GM21825 (cell line): ENCODE measurements around the gene PITPNM3.

Source experiments
- ATAC-seq: cut with Tn5 transposase; IDR thresholded peaks from one replicate; pipeline ENCODE4 v1.9.1; 2021; ENCODE audit warnings: mild to moderate bottlenecking, moderate library complexity; ENCODE audit not compliant: unreplicated experiment

Gene PITPNM3

DNA sequence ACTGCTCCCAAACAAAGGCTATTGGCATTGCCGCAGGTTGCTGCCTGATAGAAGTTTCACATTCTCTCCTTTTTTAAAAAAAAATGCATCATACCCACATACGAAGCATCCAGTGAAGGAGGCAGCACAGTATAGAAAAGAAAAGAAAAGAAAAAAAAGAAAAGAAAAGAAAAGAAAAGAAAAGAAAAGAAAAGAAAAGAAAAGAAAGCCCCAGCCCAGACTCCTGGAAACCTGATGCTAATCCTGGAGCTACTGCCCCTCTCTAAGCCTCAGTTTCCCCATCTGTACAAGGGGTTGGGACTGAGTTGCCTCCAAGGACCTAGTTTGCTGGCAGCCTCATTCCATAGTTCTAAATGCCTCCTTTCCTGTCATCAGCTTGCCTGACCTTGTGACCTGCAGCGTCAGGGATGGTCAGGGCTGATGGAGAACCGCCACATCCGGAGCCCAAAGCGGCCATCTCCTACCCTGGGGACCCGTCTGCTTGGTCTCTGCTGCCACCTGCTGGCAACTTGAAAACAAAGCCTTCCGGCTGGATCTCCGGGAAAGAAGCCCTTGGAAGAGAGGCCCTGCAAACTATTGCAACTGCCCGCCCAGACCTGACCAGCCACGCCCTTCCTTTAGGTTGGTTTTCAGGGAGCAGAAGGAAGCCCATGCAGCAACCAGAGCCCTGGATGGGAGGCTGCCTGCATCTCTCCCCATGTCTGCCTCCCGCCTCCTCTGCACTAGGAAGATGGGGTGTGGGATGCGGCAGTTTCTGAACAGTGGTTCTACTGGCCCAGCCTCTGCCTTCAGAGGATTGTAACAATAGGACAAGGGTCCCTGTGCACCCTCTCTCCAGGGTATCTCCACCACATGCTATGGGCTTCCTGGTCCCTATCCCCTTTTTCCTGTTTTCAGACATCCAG is 134.4 kb downstream of the PITPNM3 start:
- ATAC-seq = no peak

DNA sequence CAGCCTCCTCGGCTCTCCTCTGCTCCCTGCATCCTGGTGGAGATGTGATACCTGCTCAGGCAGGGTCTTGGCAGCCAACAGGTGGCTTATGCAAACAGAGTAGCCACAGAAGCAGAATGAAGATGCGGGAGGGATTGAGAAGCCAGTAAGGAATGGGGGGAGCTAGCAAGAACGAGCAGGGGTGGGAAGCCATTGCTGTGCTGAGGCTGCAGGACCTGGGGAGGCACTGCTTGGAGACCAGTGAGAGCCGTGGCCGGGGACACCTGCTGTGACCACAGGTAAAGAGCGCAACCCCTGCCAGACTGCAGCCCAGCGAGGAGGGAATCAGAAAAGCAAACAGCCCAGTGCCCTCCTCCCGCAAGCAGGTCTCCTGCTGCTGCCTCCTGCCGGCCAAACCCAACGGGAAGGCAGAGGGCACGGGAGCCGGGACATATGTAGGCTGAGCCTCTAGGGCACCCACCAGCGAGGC is 136.1 kb downstream of the PITPNM3 start:
- ATAC-seq = no peak

DNA sequence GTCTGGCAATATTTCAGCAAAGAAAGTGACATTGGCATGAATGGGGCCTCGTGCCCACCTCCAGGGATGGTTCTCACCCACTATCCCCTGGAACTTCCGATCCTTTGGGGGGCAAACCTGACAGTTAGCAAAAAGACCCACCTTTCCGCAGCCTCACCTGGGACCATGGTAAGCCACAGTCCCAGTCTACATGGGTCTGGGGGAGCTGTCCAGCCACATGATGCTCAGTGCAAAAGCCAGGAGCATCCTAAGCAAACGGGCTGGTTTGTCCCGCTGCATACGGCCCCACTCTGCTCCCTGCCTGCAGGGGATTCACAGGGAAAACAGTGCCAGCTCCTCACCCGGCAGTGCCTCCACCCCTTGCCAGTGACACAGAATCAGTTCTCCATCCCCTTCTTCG is 140.7 kb downstream of the PITPNM3 start:
- ATAC-seq = no peak

DNA sequence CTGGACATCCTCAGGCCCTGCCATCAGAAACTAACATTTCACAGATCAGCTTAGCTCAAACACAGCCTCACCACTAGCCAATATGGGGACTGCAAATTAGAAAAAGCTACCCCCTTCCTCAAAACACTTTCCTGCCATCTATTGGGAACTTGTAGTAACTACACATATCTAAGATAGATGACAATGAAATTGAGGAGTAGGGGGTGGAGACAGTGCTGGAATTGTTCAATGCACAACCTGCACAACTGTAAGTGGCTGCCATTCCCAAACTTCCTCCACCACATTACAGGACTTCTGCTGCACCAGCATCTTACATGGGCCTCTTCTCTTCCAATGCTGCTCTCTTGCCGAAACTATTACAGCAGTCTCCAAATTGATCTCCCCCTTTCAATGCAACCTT is 143.3 kb downstream of the PITPNM3 start:
- ATAC-seq = no peak

DNA sequence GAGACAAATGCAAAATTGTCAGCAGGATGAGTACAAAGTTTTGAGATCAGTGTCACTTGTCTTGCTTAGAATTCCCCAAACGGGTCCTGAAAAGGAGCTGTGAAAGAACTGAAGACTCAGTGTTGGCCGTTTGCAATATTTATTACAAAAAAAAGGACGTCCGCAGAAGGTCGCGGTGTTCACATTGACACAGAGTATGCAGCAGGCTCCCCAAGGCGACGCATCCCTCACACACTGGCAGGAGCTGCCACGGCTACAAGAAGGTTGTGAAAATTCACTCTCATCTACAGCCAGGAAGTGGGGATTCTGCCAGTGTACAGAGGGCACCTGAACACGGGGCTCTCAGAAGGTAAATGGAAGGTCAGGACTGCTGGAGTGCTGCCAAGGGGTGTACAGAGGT is 147.6 kb downstream of the PITPNM3 start:
- ATAC-seq = no peak

DNA sequence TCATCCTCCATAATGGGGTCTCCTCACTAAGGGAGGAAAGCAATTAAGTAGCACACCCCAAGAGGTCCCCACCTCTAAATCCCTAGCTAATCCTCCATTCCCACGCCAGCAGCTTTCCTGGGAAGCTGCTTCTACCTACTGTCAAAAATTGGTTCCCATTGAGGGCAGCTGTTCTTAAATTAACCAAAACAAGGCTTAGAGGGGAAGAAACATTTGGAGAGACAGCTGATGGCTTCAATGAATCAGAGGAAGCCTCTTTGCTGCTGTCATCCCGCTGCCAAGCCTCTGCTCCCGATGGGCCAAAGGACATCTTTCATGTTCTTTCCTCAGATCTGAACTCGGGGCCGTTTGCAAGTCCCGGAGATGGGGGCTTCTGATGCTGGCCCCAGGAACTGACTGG is 148.1 kb downstream of the PITPNM3 start:
- no peak for ATAC-seq

DNA sequence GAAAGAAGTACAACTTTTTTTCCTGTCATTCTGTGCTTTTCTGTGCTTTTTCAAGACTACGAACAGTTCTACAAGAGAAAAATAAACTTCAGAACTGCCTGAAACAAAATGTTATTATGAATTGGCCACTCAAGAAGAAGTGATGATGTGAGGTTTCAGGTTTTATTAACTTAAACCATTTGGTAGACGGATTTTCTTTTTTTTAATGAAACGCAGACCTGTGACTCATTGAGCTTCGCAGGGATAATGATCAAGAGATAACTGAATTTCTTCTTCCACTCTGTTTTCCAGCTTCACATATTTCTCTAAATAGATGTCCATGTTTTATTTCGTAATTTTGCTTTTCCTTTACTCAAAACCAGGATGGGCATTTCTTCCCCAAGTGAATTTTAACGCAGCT is 154.1 kb downstream of the PITPNM3 start:
- no peak for ATAC-seq
